Sigmoid colon (tissue), 7 donors: Measurements from ENCODE around the gene HES6. TPM values are rescaled to one million over a fixed set of nuclear protein-coding genes. Genes with fewer than 3 reads are reported as not detected.
"Not testable (repeated sequence)": the region's sequence is repeated elsewhere in the genome, so short reads cannot be mapped to it uniquely, and the experiment has no call there.

Source experiments
- DNase-seq: peaks from one replicate; pipeline ENCODE4 v3.0.0-alpha.2; 2019
- H3K27ac ChIP-seq, 4 donors: fragments of 200-600 bp; sonication (generic); one replicate each; pipeline ENCODE4 v1.5.1; 2016 to 2019; ENCODE audit warnings: mild to moderate bottlenecking in 1 of 4
- H3K27me3 ChIP-seq, 3 donors: fragments of 200-600 bp; sonication (generic); one replicate each; pipeline ENCODE4 v1.5.1; 2019; ENCODE audit warnings: mild to moderate bottlenecking in 1 of 3
- H3K36me3 ChIP-seq, 4 donors: fragments of 200-600 bp; sonication (generic); one replicate each; pipeline ENCODE4 v1.5.1; 2016 to 2019
- H3K4me1 ChIP-seq, 4 donors: fragments of 200-600 bp; sonication (generic); one replicate each; pipeline ENCODE4 v1.5.1; 2017 to 2019
- H3K4me3 ChIP-seq, 4 donors: fragments of 200-600 bp; sonication (generic); one replicate each; pipeline ENCODE4 v1.5.1; 2017 to 2019; ENCODE audit warnings: mild to moderate bottlenecking in 2 of 4, moderate library complexity in 1 of 4
- H3K9me3 ChIP-seq, 4 donors: fragments of 200-600 bp in 3 of 4; sonication (generic) in 3 of 4; one replicate each; pipeline versions ENCODE4 v1.5.1 to v1.6.1; 2013 to 2019
- EP300 ChIP-seq, 4 donors: sonication (generic); formaldehyde crosslinking; IDR thresholded peaks; one replicate each; pipeline ENCODE4 v1.6.1; 2017; ENCODE audit warnings: antibody characterized with exemption in 4 of 4
- POLR2A ChIP-seq, 2 donors: fragments of 450-650 bp; IDR thresholded peaks; one replicate each; pipeline ENCODE4 v1.6.1; 2016; ENCODE audit warnings: antibody characterized with exemption in 2 of 2, mild to moderate bottlenecking in 2 of 2, moderate library complexity in 2 of 2
- POLR2AphosphoS5 ChIP-seq, 4 donors: sonication (generic); formaldehyde crosslinking; IDR thresholded peaks; one replicate each; pipeline ENCODE4 v1.6.1; 2017; ENCODE audit warnings: antibody characterized with exemption in 4 of 4
- WGBS, 2 donors: extraction: QIAGEN DNeasy Blood & Tissue Kit; methylation state at CpG; one replicate each; pipeline ENCODE4 v1.1.7; 2013; 5-methylcytosine and 5-hydroxymethylcytosine counted together
- intact Hi-C: fragments of 100-400 bp; cut with DNase I; formaldehyde crosslinking; loops from one replicate; pipeline ENCODE4 v1.15.1; 2023
- polyA plus RNA-seq, 3 donors: library from polyadenylated mRNA; stranded (reverse); fragments of 200-250 nt; gene quantifications; one replicate each; pipeline ENCODE4 v1.2.3, GENCODE V29; 2013
- total RNA-seq, 4 donors: library from RNA; depleted of rRNA; stranded (reverse); fragments of >200 nt; gene quantifications; one replicate each; pipeline ENCODE4 v1.1.0, GENCODE V29; 2016
- TF ChIP-seq, protein P1 (sequence below), 4 experiments: fragments of 450-650 bp in 3 of 4; fragments of 200-600 bp in 1 of 4; IDR thresholded peaks; one replicate each; pipeline ENCODE4 v1.5.1; 2016 to 2019; ENCODE audit warnings: antibody characterized with exemption in 4 of 4, mild to moderate bottlenecking in 3 of 4, moderate library complexity in 2 of 4
- donor health status: healthy with polysubstance abuse.
- donor health status: Bipolar disorder and iron deficiency.
- donor health status: healthy.

HES6 gene
- total and polyA plus RNA-seq, 7 donors: 13.2 to 59.2 (median 27.3) TPM

DNA sequence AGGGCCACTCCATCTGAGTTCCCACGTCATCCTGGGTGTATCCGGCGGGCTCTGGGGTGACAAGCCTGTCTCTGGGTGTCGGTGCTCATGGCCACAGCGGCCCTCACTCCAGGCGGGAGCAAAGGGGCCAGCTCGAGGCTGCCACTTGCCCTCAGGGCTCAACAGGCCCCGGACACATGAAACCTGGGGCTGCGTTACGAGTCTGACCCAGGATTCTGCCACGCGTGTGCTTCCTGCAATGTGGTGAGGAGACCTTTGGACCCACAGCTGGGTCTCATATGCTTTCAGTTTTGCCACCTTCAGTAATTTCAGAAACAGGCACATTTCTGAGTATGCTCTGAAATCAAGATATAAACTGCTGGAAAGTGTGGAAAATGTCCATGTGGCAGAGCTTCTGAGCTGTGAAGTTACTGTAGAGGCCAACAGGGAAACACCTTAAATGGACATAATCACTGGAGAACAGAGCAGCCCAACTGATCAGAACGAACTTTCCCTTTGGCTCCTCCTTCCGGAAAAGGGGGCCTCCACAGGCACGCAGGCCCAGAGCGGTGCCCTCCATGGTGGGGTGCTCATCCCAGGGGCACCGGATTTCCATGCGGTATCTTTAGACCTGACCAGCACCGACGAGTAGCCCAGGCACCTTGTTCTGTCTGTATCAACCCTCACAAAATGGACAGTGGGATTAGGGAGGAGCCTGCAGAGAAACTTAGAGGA, 34.5 kb upstream of the HES6 start:
- peaks cover 0 to 7% (median under 1%) of the 10 kb centered on the region in 4 donors for H3K4me1 ChIP-seq
- no peaks in the 10 kb centered on the region for H3K27me3 ChIP-seq
- 50 to 82% methylated on average over 20 of the region's 20 CpGs for whole genome bisulfite sequencing, 2 donors
- TF ChIP-seq EP300 (IDR thresholded peaks at IDR 0.05): no peak
- TF ChIP-seq POLR2AphosphoS5 (IDR thresholded peaks at IDR 0.05): no peak
- TF ChIP-seq POLR2A (IDR thresholded peaks at IDR 0.05): no peak
- TF ChIP-seq, protein P1, sequence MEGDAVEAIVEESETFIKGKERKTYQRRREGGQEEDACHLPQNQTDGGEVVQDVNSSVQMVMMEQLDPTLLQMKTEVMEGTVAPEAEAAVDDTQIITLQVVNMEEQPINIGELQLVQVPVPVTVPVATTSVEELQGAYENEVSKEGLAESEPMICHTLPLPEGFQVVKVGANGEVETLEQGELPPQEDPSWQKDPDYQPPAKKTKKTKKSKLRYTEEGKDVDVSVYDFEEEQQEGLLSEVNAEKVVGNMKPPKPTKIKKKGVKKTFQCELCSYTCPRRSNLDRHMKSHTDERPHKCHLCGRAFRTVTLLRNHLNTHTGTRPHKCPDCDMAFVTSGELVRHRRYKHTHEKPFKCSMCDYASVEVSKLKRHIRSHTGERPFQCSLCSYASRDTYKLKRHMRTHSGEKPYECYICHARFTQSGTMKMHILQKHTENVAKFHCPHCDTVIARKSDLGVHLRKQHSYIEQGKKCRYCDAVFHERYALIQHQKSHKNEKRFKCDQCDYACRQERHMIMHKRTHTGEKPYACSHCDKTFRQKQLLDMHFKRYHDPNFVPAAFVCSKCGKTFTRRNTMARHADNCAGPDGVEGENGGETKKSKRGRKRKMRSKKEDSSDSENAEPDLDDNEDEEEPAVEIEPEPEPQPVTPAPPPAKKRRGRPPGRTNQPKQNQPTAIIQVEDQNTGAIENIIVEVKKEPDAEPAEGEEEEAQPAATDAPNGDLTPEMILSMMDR (IDR thresholded peaks at IDR 0.05): no peak
- H3K36me3 ChIP-seq: peaks cover 12 to 82% (median 46%) of the 10 kb centered on the region in 4 donors
- peak overlapping the region in 1 of 4 donors; percentile 41 for H3K27ac ChIP-seq
- H3K4me3 ChIP-seq: no peak overlapping the region
- intact Hi-C loops: no loop called here
- DNase-seq: no peak
- H3K9me3 ChIP-seq: no peaks in the 10 kb centered on the region

DNA sequence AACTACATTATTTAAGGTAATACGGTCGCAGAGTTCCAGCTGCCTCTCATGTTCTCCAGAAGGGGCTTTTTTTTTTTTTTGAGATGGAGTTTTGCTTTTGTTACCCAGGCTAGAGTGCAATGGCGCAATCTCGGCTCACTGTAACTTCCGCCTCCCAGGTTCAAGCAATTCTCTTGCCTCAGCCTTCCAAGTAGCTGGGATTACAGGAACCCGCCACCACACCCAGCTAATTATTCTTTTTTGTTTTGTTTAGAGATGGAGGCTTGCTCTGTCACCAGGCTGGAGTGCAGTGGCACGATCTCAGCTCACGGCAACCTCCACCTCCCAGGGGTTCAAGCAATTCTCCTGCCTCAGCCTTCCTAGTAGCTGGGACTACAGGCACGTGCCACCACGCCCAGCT, 33.6 kb upstream of the HES6 start:
- WGBS, 2 donors: 22 to 78% methylated on average over 10 of the region's 10 CpGs
- H3K4me3 ChIP-seq, H3K4me1 ChIP-seq, H3K27me3 ChIP-seq, H3K9me3 ChIP-seq, DNase-seq, H3K27ac ChIP-seq, intact Hi-C loops: not testable (repeated sequence)
- H3K36me3 ChIP-seq: peaks cover 12 to 89% (median 48%) of the 10 kb centered on the region in 4 donors

DNA sequence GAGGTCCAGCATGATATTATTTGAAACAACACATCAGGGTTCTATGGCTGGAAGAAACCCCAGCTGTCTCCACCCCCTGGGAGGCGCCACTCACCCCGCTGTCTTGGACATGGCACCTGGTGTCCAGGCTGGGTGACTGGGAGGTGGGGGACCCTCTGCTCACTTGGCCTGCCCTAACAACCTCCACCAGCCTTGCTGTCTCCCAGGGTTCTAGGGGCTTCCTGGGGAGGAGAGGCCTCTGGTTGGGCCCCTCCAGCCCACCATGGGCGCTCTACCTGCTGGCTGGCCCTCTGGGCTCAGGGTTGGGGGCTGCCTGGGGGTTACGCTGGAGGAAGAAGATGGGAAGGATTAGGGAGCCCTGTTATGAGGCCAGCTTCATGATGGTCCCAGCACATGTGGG, 32.3 kb upstream of the HES6 start:
- Histone ChIP-seq H3K27ac (no peak overlapping the region), H3K36me3 (peaks cover 12 to 96% (median 55%) of the 10 kb centered on the region in 4 donors), H3K27me3 (no peaks in the 10 kb centered on the region), H3K4me3 (no peak overlapping the region), H3K9me3 (no peaks in the 10 kb centered on the region), H3K4me1 (no peaks in the 10 kb centered on the region)
- WGBS, 2 donors: 97 to 98% methylated on average over 4 of the region's 4 CpGs
- TF ChIP-seq EP300 (IDR thresholded peaks at IDR 0.05) (no peak), POLR2A (IDR thresholded peaks at IDR 0.05) (no peak), POLR2AphosphoS5 (IDR thresholded peaks at IDR 0.05) (no peak)
- intact Hi-C loops: no loop called here
- no peak for DNase-seq

DNA sequence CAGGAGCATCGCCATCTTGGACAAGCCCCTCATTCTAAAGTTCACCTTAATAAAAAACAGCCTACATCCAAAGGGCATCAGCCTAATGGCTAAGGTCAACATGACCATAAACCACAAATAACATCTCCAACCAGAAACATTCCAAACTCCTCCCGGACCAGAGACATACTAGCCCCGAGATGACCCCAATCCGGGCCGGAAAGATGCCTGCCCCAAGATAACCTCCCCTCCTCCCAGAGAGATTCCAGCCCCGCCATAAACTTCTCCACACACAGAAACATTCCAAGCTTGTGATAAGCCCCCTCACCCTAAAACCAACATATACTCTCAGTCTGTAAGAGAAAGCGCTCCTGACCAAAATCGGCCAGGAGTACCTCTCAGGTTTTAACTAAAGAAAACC, 31.8 kb upstream of the HES6 start:
- H3K36me3 ChIP-seq: peaks cover 12 to 96% (median 55%) of the 10 kb centered on the region in 4 donors
- DNase-seq, H3K27me3 ChIP-seq, H3K4me3 ChIP-seq, H3K9me3 ChIP-seq, H3K27ac ChIP-seq, H3K4me1 ChIP-seq, intact Hi-C loops: not testable (repeated sequence)
- WGBS, 2 donors: 84 to 88% methylated on average over 8 of the region's 8 CpGs

DNA sequence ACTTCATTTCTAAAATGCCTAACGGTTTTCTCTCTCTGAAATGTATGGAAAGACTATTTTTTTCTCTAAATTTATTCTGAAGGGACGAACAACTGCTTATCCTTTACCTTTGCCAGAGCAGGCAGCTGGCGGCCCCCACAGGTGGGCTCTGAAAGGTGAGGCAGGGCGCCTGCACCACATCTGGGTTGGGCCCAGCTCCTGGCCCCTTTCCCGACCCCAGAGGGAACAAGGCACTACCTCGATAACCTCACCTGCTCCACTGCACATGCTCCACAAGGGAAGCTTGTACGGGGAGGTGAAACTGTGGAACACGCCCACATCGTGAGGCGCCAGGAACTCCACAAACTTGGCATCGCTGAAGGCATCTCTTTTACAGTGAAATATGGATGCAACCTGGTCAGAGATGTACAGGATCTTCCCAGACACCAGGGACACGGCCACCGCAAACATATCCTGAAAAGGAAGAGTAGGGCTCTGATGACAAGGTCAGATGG, 31.3 kb upstream of the HES6 start:
- no peak for DNase-seq
- peaks cover 16 to 96% (median 49%) of the 10 kb centered on the region in 4 donors for H3K36me3 ChIP-seq

DNA sequence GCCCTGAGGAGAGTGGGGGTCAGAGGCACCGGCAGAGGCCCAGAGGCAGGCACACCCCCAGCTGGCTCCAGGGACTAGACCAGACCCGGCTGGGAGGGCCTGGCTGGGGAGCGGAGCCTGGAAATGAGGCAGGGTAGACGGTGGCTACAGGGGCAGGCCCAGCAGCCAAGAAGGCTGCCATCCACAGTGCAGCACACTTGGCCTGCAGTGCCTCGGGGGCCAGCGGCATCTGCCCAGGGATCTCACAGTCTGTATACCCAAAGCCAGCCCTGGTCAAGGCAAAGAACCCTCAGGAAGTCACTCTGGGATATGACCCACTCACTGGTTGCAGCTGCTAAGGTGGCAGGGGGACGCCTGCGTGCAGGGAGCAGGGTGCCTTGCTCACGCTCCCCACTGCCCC, 30.8 kb upstream of the HES6 start:
- H3K9me3 ChIP-seq: no peaks in the 10 kb centered on the region
- no peak overlapping the region for H3K4me3 ChIP-seq
- 87 to 94% methylated on average over 9 of the region's 9 CpGs for WGBS, 2 donors
- TF ChIP-seq EP300 (IDR thresholded peaks at IDR 0.05): no peak
- TF ChIP-seq POLR2A (IDR thresholded peaks at IDR 0.05): no peak
- TF ChIP-seq, protein P1 (IDR thresholded peaks at IDR 0.05): no peak
- no peak for TF ChIP-seq POLR2AphosphoS5 (IDR thresholded peaks at IDR 0.05)
- intact Hi-C loops: no loop called here
- no peak for DNase-seq
- no peaks in the 10 kb centered on the region for H3K4me1 ChIP-seq
- H3K27me3 ChIP-seq: no peaks in the 10 kb centered on the region
- no peak overlapping the region for H3K27ac ChIP-seq
- H3K36me3 ChIP-seq: peaks cover 17 to 95% (median 46%) of the 10 kb centered on the region in 4 donors

More for the DNA sequence above, 31.3 kb upstream of the HES6 start:
- Histone ChIP-seq H3K27me3 (no peaks in the 10 kb centered on the region), H3K4me3 (no peak overlapping the region), H3K27ac (no peak overlapping the region), H3K9me3 (no peaks in the 10 kb centered on the region), H3K4me1 (no peaks in the 10 kb centered on the region)
- intact Hi-C loops: no loop called here
- TF ChIP-seq EP300 (IDR thresholded peaks at IDR 0.05) (no peak), POLR2AphosphoS5 (IDR thresholded peaks at IDR 0.05) (no peak), POLR2A (IDR thresholded peaks at IDR 0.05) (no peak)
- TF ChIP-seq, protein P1 (IDR thresholded peaks at IDR 0.05): no peak
- 83 to 90% methylated on average over 13 of the region's 13 CpGs for WGBS, 2 donors
